HG02852 (cell line): ENCODE measurements around the gene DCDC2C.

Experiments used
- ATAC-seq: cut with Tn5 transposase; IDR thresholded peaks from one replicate; pipeline ENCODE4 v1.9.1; 2021; ENCODE audit warnings: mild to moderate bottlenecking, moderate library complexity; ENCODE audit not compliant: unreplicated experiment

Gene DCDC2C

GRCh38 chr2:3708576-3708975 lies 5.2 kb downstream of the DCDC2C start:
- ATAC-seq = no peak

DNA sequence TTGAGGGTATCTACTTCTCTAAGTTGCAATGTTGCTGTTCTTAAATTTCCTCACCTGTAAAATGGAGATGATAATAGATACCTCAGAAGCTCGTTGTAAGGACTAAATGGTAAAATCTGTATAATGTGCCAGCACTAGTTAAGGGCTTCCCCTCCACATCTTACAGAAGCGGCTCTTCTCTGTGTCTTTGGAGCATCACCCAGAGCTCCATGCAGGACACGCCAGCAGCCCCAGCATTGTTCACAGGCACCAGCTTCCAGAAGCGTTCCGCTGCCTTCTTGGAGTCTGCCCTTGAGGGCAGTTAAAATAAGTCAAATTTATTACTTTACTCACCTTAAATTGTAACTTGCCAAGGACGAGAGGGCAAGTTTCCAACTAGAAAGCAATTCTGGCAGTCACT lies 5.8 kb downstream of the DCDC2C start:
- no peak for ATAC-seq

GRCh38 chr2:3712424-3712823 lies 9.0 kb downstream of the DCDC2C start:
- no peak for ATAC-seq

- ATAC-seq = no peak
These were observed 9.6 kb downstream of the DCDC2C start for GRCh38 chr2:3712831-3713503.

DNA sequence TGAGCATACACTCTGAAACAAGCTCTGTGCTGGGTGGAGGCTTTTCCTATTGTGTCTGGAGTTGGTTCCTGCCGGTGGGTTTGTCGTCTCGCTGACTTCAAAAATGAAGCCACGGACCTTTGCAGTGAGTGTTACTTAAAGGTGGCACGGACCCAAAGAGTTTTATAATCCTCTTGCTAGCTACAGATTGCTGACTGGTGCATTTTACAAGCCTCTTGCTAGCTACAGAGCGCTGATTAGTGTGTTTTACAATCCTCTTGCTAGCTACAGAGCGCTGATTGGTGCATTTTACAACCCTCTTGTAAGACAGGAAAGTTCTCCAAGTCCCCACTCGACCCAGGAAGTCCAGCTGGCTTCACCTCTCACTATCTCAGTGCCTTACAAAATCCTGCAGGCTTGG lies 15.3 kb downstream of the DCDC2C start:
- no peak for ATAC-seq

DNA sequence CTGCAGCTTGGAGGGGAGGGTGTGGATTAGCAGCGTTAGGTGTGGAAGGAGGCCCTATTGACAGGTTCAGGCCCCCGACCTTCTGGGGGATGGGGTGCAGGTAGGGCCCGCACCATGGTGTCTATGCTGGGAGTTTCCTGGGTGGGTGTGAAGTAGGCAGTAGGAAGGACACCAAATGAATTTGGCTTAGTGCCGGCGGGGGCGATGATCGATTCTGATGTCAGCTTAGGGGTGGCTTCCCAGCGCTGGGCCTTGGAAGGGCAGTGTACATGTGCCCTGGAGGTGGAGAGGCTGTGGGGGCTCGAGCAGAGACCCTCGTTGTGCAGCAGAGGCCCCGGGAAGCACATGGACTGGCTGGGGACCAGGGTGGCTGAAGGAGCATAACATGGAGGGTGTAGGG lies 21.6 kb downstream of the DCDC2C start:
- ATAC-seq = no peak

DNA sequence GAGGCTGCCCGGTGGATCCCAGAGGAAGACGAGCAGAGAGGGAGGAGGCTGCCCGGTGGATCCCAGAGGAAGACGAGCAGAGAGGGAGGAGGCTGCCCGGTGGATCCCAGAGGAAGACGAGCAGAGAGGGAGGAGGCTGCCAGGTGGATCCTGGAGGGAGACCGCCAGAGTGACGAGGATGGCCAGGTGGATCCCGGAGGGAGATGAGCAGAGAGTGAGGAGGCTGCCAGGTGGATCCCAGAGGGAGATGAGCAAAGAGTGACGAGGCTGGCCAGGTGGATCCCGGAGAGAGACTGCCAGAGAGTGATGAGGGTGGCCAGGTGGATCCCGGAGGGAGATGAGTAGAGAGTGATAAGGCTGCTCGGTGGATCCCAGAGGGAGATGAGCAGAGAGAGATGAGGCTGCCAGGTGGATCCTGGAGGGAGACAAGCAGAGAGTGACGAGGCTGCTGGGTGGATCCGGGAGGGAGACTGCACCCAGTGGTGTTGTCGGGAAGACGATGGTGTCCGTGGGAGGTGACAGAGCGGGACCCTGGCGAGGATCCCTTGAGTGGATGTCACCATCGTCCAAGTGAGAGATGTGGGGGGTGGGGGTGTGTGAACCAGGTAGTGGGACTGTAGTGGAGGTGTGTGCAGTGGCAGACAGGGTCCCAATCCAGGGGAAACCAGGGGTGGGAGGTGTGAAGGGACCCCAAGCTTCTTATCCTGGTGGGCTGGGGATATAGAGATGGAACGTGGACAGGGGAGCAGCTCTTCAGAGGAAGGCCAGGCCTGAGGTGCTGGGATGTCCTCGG lies 22.3 kb downstream of the DCDC2C start:
- no peak for ATAC-seq

GRCh38 chr2:3726511-3726910 lies 23.1 kb downstream of the DCDC2C start:
- no peak for ATAC-seq

DNA sequence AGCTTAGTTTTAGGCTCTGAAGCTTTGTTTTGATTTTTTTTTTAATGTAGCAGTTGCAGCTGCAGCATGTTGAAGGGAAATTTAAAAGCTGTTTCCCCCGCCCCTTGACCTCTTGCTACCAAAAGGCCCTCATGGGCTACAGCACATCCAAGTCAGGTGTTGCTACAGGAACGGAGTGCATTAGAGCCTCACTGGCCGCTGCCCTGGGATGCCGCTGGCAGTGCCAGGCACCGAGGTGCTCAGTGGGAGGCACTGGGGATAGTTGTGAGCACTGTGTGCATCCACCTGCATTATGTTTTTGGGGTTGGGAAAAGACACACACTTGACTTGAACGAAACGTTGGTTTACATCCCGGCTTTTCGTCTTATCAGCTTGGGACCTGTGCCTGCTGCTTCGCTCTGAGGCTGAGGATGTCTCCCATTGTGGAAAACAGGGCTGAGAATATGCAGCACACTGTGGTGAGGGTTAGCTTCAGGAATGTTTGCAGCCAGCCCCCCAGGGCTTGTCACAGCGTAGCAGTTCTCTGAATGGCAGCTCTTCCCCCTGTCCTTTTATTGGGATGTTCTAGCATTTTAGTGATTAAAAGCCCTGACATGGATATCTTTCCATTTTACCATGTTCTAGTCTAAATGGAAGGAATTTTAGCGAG lies 24.1 kb downstream of the DCDC2C start:
- no peak for ATAC-seq

- no peak for ATAC-seq
These were observed 25.0 kb downstream of the DCDC2C start for GRCh38 chr2:3728104-3729054.

GRCh38 chr2:3729055-3729448 lies 25.7 kb downstream of the DCDC2C start:
- no peak for ATAC-seq

DNA sequence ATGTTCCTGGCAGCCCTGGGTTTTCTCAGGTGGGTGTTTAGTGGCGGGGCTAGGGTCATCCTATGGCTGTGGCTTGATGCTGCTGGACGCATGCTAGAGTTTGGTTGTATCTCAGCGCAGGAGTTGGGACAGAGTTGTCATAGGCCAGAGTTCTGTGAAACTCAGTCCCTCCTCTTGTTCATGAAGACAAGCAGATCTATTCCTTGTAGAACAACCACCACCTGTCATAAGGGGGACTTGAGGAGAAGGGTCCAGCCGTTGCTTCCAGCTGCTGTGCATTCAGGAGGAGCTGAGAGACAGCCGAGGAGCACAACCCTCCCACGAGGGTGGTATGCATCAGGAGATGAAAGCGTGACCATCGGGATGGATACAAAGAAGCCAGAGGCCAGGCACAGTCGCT lies 26.4 kb downstream of the DCDC2C start:
- no peak for ATAC-seq

- no peak for ATAC-seq
These were observed 27.3 kb downstream of the DCDC2C start for GRCh38 chr2:3730646-3731045.

- ATAC-seq = no peak
These were observed 28.5 kb downstream of the DCDC2C start for GRCh38 chr2:3731829-3732228.

GRCh38 chr2:3736112-3736511 lies 32.7 kb downstream of the DCDC2C start:
- no peak for ATAC-seq

DNA sequence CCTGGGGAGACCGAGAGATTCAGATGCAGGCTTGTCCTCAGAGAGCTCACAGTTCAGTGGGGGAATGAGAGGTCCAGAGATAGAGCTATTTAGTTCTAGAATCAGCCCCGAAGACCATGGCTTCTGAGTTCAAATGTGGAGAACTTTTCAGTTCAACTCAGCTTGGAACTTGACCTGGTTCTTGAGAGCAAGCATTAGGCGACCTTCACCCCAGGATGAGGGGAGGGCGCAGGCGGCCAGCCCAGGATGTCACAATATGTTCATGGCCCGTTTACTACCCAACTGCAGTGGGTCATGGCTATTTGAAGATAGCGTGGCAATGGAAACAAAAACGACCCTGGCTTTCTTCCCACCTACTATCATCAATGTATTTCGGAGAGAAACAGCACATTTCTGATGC lies 33.8 kb downstream of the DCDC2C start:
- ATAC-seq = no peak

DNA sequence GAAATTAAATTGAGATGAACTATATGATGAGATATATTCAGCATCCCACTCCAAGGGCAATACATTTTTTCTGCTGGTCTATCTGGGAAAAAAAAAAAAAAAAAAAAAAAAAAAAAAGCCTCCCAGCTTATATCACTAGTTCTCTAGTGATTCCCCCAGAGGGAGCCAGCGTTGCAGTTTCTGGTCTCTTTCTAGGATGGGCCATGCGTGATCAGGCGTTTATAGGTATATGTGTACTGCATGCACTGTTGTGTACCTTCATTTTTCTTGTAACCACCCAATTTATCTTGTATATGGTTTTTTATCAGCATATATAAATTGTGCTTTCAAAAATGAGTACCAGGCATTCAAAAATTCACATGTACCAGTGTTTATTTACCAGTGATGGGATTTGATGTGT lies 35.1 kb downstream of the DCDC2C start:
- ATAC-seq = no peak

- no peak for ATAC-seq
These were observed 35.9 kb downstream of the DCDC2C start for GRCh38 chr2:3739313-3739712.

- ATAC-seq = no peak
These were observed 38.0 kb downstream of the DCDC2C start for GRCh38 chr2:3741396-3741795.

DNA sequence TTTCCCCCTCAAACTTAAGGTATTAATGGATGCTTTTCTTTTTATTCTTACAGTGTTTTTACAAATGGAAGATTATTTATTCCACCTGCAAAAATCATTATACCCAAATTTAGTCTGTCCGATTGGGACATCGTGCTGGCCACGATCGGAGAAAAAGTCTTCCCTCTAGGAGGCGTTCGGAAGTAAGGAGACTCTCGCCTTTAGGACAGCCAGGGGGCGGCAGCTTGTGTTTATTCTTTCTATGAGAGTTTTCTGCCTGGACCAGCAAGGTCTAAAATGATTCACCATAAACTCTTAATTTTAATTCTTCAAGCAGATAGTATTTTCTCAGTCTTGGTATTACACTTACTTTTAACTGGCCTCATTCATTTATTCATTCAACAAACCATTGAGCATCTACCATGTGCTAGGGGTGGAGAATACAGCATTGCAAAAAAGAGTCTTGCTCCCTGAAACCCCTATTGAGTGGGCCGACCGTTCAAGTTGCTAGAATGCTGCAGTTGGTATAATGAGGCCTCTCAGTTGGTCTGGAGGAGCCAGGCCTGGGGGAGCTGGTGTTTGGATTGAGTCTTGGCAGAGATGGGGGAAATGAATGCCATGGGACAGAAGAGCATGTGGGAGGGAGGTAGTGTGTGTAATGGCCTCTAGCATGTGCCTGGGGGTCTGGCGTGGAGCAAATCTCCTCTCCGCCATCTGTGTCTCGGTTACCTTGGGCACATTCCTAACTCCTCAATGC lies 38.7 kb downstream of the DCDC2C start:
- no peak for ATAC-seq
